HepG2 (cell line): Measurements from ENCODE around the gene RINL. TPM values are rescaled to one million over a fixed set of nuclear protein-coding genes. Genes with fewer than 3 reads are reported as not detected.

Experiments
- CCAR2 ChIP-seq: fragments of 200-400 bp; formaldehyde crosslinking; optimal IDR thresholded peaks from 2 replicates; pipeline ENCODE3; 2018; ENCODE audit warnings: low read depth, mild to moderate bottlenecking, low read length, moderate library complexity
- CSRNP1 ChIP-seq: sonication (generic); formaldehyde crosslinking; IDR thresholded peaks from 2 replicates; pipeline ENCODE4 v1.8.1; 2023; ENCODE audit warnings: mild to moderate bottlenecking, missing genetic modification reagents
- KAT7 ChIP-seq: IDR thresholded peaks from 2 replicates; pipeline ENCODE4 v1.6.1; 2018; ENCODE audit warnings: borderline replicate concordance, missing compliant biosample characterization
- MLXIP ChIP-seq: sonication (generic); formaldehyde crosslinking; IDR thresholded peaks from 2 replicates; pipeline ENCODE4 v1.9.0; 2021; ENCODE audit warnings: missing genetic modification reagents, borderline replicate concordance
- TBX2 ChIP-seq: sonication (generic); formaldehyde crosslinking; IDR thresholded peaks from 2 replicates; pipeline ENCODE4 v1.5.0; 2020; ENCODE audit warnings: missing genetic modification reagents, mild to moderate bottlenecking, borderline replicate concordance
- TBX3 ChIP-seq: fragments of 450-650 bp; IDR thresholded peaks from 2 replicates; pipeline ENCODE4 v1.6.1; 2017; ENCODE audit warnings: antibody characterized with exemption, mild to moderate bottlenecking, inconsistent platforms, borderline replicate concordance
- YEATS4 ChIP-seq: sonication (generic); formaldehyde crosslinking; IDR thresholded peaks from 2 replicates; pipeline ENCODE4 v1.4.0; 2020; ENCODE audit warnings: missing genetic modification reagents, borderline replicate concordance
- ZBTB21 ChIP-seq: sonication (generic); formaldehyde crosslinking; IDR thresholded peaks from 2 replicates; pipeline ENCODE4 v1.4.0; 2020; ENCODE audit warnings: missing genetic modification reagents
- ZC3H13 ChIP-seq: sonication (generic); formaldehyde crosslinking; IDR thresholded peaks from 2 replicates; pipeline ENCODE4 v1.8.1; 2023; ENCODE audit warnings: mild to moderate bottlenecking, missing genetic modification reagents, moderate library complexity
- ZFP82 ChIP-seq: sonication (generic); formaldehyde crosslinking; IDR thresholded peaks from 2 replicates; pipeline ENCODE4 v1.5.1; 2020; ENCODE audit warnings: mild to moderate bottlenecking, missing genetic modification reagents, borderline replicate concordance
- ZNF234 ChIP-seq: sonication (generic); formaldehyde crosslinking; conservative IDR thresholded peaks from 2 replicates; pipeline ENCODE4 v1.5.1; 2020; ENCODE audit warnings: mild to moderate bottlenecking, missing genetic modification reagents
- ZNF274 ChIP-seq: sonication (generic); formaldehyde crosslinking; IDR thresholded peaks from 2 replicates; pipeline ENCODE4 v1.5.1; 2020; ENCODE audit warnings: mild to moderate bottlenecking, missing genetic modification reagents
- ZNF451 ChIP-seq: sonication (generic); formaldehyde crosslinking; IDR thresholded peaks from 2 replicates; pipeline ENCODE4 v1.5.0; 2020; ENCODE audit warnings: mild to moderate bottlenecking, missing genetic modification reagents
- ZNF564 ChIP-seq: sonication (generic); formaldehyde crosslinking; IDR thresholded peaks from 2 replicates; pipeline ENCODE4 v1.8.1; 2023; ENCODE audit warnings: mild to moderate bottlenecking, missing genetic modification reagents
- ZNF703 ChIP-seq: sonication (generic); formaldehyde crosslinking; IDR thresholded peaks from 2 replicates; pipeline ENCODE4 v1.5.1; 2020; ENCODE audit warnings: missing genetic modification reagents, mild to moderate bottlenecking, moderate library complexity, borderline replicate concordance
- ZNF720 ChIP-seq: sonication (generic); formaldehyde crosslinking; IDR thresholded peaks from 2 replicates; pipeline ENCODE4 v1.4.0; 2020; ENCODE audit warnings: missing genetic modification reagents
- ZNF782 ChIP-seq: sonication (generic); formaldehyde crosslinking; IDR thresholded peaks from 2 replicates; pipeline ENCODE4 v1.4.0; 2020; ENCODE audit warnings: missing genetic modification reagents, mild to moderate bottlenecking, borderline replicate concordance
- ZNF850 ChIP-seq: sonication (generic); formaldehyde crosslinking; conservative IDR thresholded peaks from 2 replicates; pipeline ENCODE4 v1.9.0; 2021; ENCODE audit warnings: mild to moderate bottlenecking, missing genetic modification reagents
- polyA plus RNA-seq, 8 experiments: library from polyadenylated mRNA; depleted of rRNA in 3 of 8; stranded (reverse) in 7 of 8; unstranded in 1 of 8; fragments of >200 nt; fragmentation: Illumina TruSeq in 4 of 8; extraction: Trizol in 4 of 8; gene quantifications; 2 replicates each; pipeline versions ENCODE4 v1.2.1 to v1.2.3, GENCODE V29; 2011 to 2016; ENCODE audit warnings: low read depth in 4 of 8, missing spikeins in 1 of 8, mixed read lengths in 1 of 8; ENCODE audit not compliant: insufficient read depth in 1 of 8
- total RNA-seq, 5 experiments: library from RNA; depleted of rRNA; stranded (reverse); fragments of >200 nt; fragmentation: Illumina TruSeq; extraction: Trizol; gene quantifications; 2 replicates each; pipeline ENCODE4 v1.2.3, GENCODE V29; 2016; ENCODE audit warnings: low read depth in 1 of 5
- TF ChIP-seq, protein P1 (sequence below): sonication (generic); formaldehyde crosslinking; IDR thresholded peaks from 2 replicates; pipeline ENCODE4 v1.4.0; 2020; ENCODE audit warnings: mild to moderate bottlenecking, missing genetic modification reagents
- TF ChIP-seq, protein P2 (sequence below): IDR thresholded peaks from 2 replicates; pipeline ENCODE4 v1.6.1; 2016; ENCODE audit warnings: low read depth, control low read depth
- TF ChIP-seq, protein P3 (sequence below): IDR thresholded peaks from 2 replicates; pipeline ENCODE4 v1.6.1; 2016; ENCODE audit warnings: missing compliant biosample characterization, missing genetic modification reagents, borderline replicate concordance

Gene RINL
- total and polyA plus RNA-seq, 2 of the 13 experiments (the other 11 are each of a cell fraction or from before 2014, with no cell fraction given), result 11.4 to 18.0 TPM

- TF ChIP-seq KAT7 (CRISPR knock-in tag) (peak; percentile 64; the same call in 1 of the 2 replicates), MLXIP (CRISPR knock-in tag) (no peak), ZC3H13 (CRISPR knock-in tag) (peak; percentile 11; the same call in 1 of the 2 replicates), CSRNP1 (CRISPR knock-in tag) (no peak), ZNF274 (CRISPR knock-in tag) (no peak), ZNF720 (no peak), ZBTB21 (CRISPR knock-in tag) (peak; percentile 90), ZFP82 (peak; percentile 61; the same call in 1 of the 2 replicates), CCAR2 (no peak), ZNF850 (CRISPR knock-in tag) (0 out of 2 replicates have a peak, but pooled peaks have one; percentile 43), TBX2 (peak; percentile 41; the same call in 1 of the 2 replicates), ZNF564 (no peak), ZNF451 (CRISPR knock-in tag) (peak; percentile 48; the same call in 1 of the 2 replicates), ZNF782 (CRISPR knock-in tag) (no peak), YEATS4 (CRISPR knock-in tag) (no peak; the same call in 1 of the 2 replicates), TBX3 (peak; percentile 61; the same call in 1 of the 2 replicates), ZNF703 (CRISPR knock-in tag) (no peak), ZNF234 (CRISPR knock-in tag) (no peak)
- TF ChIP-seq, protein P1, sequence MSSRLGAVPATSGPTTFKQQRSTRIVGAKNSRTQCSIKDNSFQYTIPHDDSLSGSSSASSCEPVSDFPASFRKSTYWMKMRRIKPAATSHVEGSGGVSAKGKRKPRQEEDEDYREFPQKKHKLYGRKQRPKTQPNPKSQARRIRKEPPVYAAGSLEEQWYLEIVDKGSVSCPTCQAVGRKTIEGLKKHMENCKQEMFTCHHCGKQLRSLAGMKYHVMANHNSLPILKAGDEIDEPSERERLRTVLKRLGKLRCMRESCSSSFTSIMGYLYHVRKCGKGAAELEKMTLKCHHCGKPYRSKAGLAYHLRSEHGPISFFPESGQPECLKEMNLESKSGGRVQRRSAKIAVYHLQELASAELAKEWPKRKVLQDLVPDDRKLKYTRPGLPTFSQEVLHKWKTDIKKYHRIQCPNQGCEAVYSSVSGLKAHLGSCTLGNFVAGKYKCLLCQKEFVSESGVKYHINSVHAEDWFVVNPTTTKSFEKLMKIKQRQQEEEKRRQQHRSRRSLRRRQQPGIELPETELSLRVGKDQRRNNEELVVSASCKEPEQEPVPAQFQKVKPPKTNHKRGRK, result no peak
- TF ChIP-seq, protein P2, sequence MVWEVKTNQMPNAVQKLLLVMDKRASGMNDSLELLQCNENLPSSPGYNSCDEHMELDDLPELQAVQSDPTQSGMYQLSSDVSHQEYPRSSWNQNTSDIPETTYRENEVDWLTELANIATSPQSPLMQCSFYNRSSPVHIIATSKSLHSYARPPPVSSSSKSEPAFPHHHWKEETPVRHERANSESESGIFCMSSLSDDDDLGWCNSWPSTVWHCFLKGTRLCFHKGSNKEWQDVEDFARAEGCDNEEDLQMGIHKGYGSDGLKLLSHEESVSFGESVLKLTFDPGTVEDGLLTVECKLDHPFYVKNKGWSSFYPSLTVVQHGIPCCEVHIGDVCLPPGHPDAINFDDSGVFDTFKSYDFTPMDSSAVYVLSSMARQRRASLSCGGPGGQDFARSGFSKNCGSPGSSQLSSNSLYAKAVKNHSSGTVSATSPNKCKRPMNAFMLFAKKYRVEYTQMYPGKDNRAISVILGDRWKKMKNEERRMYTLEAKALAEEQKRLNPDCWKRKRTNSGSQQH (CRISPR knock-in tag), result no peak
- TF ChIP-seq, protein P3, sequence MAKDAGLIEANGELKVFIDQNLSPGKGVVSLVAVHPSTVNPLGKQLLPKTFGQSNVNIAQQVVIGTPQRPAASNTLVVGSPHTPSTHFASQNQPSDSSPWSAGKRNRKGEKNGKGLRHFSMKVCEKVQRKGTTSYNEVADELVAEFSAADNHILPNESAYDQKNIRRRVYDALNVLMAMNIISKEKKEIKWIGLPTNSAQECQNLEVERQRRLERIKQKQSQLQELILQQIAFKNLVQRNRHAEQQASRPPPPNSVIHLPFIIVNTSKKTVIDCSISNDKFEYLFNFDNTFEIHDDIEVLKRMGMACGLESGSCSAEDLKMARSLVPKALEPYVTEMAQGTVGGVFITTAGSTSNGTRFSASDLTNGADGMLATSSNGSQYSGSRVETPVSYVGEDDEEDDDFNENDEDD (CRISPR knock-in tag), result peak; percentile 81; the same call in 1 of the 2 replicates
Measured at GRCh38 chr19:38849860-38850435, 28.1 kb downstream of the RINL start, which contains the start of gene HNRNPL (continued).
